Mucosa of descending colon (tissue), 3 donors: ENCODE results near the gene PEX11A. TPM values are rescaled to one million over a fixed set of nuclear protein-coding genes. Genes with fewer than 3 reads are reported as not detected.

ENCODE experiments used
- ATAC-seq: fragments of 200-7000 bp; cut with Tn5 transposase; one replicate; pipeline ENCODE4 v1.9.1; 2020; ENCODE audit warnings: mild to moderate bottlenecking, moderate library complexity
- DNase-seq, 3 donors: peaks; one replicate each; pipeline ENCODE4 v3.0.0-alpha.2; 2020
- H3K36me3 ChIP-seq: fragments of 200-600 bp; one replicate; pipeline ENCODE4 v1.8.0; 2021; ENCODE audit warnings: low read depth, mild to moderate bottlenecking
- H3K4me1 ChIP-seq: fragments of 200-600 bp; one replicate; pipeline ENCODE4 v1.8.0; 2021; ENCODE audit warnings: low read depth, mild to moderate bottlenecking
- H3K4me3 ChIP-seq: fragments of 200-600 bp; one replicate; pipeline ENCODE4 v1.8.0; 2021; ENCODE audit warnings: mild to moderate bottlenecking
- H3K9me3 ChIP-seq: fragments of 200-600 bp; one replicate; pipeline ENCODE4 v1.8.0; 2021; ENCODE audit warnings: mild to moderate bottlenecking
- CTCF ChIP-seq: fragments of 200-600 bp; IDR thresholded peaks from one replicate; pipeline ENCODE4 v1.8.0; 2022; ENCODE audit warnings: antibody characterized with exemption, mild to moderate bottlenecking
- intact Hi-C, 2 donors: fragments of 100-400 bp; cut with DNase I in 1 of 2; cut with micrococcal nuclease in 1 of 2; formaldehyde crosslinking; loops; one replicate each; pipeline versions ENCODE4 v1.11.0 to v1.11.1; 2022; cut with DNase I, micrococcal nuclease
- total RNA-seq, 3 donors: library from RNA; stranded (reverse); fragmentation: NEBNext Ultra II Directional in 2 of 3; extraction: Animal tissue kit (Norgen Biotek cat#: 25700) in 2 of 3; gene quantifications; one replicate each; pipeline versions ENCODE4 v1.2.1 to v1.2.4, GENCODE V29; 2021 to 2023
- donor health status: DM: no; HTN: no; CAD: no; lungs with moderate emphysema.
- donor health status: DM: no; HTN: no; CAD: no.
- donor health status: DM: no; HTN: yes; CAD: no.

The PEX11A gene
- total RNA-seq, 3 donors from 2014 or later = 15.5 to 38.5 (median 16.7) TPM

- H3K4me3 ChIP-seq = peak within 1 kb of the TSS; percentile 1
- intact Hi-C loops = no loop called here
- DNase-seq (peak in 2 of 3 donors; percentile 20 to 60), ATAC-seq (peak; percentile 78)
- no peak for TF ChIP-seq CTCF
- no peaks in the 10 kb centered on the region for H3K9me3 ChIP-seq
- no peaks in the 10 kb centered on the region for H3K36me3 ChIP-seq
- H3K4me1 ChIP-seq = no peaks in the 10 kb centered on the region
These were observed 35.4 kb downstream of the PEX11A start, which contains the start of gene KIF7 for GRCh38 chr15:89654847-89655805. KIF7 (minus strand) TSS chr15:89655467; CDS start chr15:89652930, 2,537 bp downstream.

GRCh38 chr15:89654301-89654761 lies 36.2 kb downstream of the PEX11A start:
- ATAC-seq (no peak), DNase-seq (peak in 1 of 3 donors; percentile 12)
- Histone ChIP-seq H3K4me3 (no peak overlapping the region), H3K4me1 (no peaks in the 10 kb centered on the region), H3K36me3 (no peaks in the 10 kb centered on the region), H3K9me3 (no peaks in the 10 kb centered on the region)
- intact Hi-C loops = no loop called here
- TF ChIP-seq CTCF = no peak

GRCh38 chr15:89653578-89653977 lies 37.0 kb downstream of the PEX11A start:
- H3K4me1 ChIP-seq = no peaks in the 10 kb centered on the region
- no peaks in the 10 kb centered on the region for H3K9me3 ChIP-seq
- ATAC-seq = no peak
- H3K4me3 ChIP-seq = no peak overlapping the region
- intact Hi-C loops = no loop called here
- no peak for DNase-seq
- TF ChIP-seq CTCF = no peak
- H3K36me3 ChIP-seq = no peaks in the 10 kb centered on the region

- ATAC-seq = no peak
- Histone ChIP-seq H3K4me1 (no peaks in the 10 kb centered on the region), H3K9me3 (no peaks in the 10 kb centered on the region), H3K4me3 (no peak overlapping the region), H3K36me3 (no peaks in the 10 kb centered on the region)
- intact Hi-C loops = no loop called here
- no peak for TF ChIP-seq CTCF
- DNase-seq = no peak
These were observed 37.9 kb downstream of the PEX11A start for GRCh38 chr15:89652666-89653065.

- DNase-seq = no peak
- intact Hi-C loops = no loop called here
- Histone ChIP-seq H3K36me3 (no peaks in the 10 kb centered on the region), H3K9me3 (no peaks in the 10 kb centered on the region), H3K4me1 (no peaks in the 10 kb centered on the region), H3K4me3 (no peak overlapping the region)
- TF ChIP-seq CTCF = no peak
- no peak for ATAC-seq
These were observed 38.4 kb downstream of the PEX11A start for GRCh38 chr15:89652131-89652530.
